Suprapubic skin (tissue), 4 donors: ENCODE data around the gene AGL. TPM values are rescaled to one million over a fixed set of nuclear protein-coding genes. Genes with fewer than 3 reads are reported as not detected.

Source experiments
- DNase-seq, 2 donors: peaks; one replicate each; pipeline ENCODE4 v3.0.0-alpha.2; 2019; ENCODE audit warnings: low spot score in 2 of 2
- H3K27ac ChIP-seq: fragments of 200-600 bp; sonication (generic); one replicate; pipeline ENCODE4 v1.5.1; 2019
- H3K27me3 ChIP-seq: fragments of 200-600 bp; sonication (generic); one replicate; pipeline ENCODE4 v1.5.1; 2019
- H3K36me3 ChIP-seq: fragments of 200-600 bp; sonication (generic); one replicate; pipeline ENCODE4 v1.5.1; 2019
- H3K4me1 ChIP-seq: fragments of 200-600 bp; sonication (generic); one replicate; pipeline ENCODE4 v1.5.1; 2019
- H3K4me3 ChIP-seq: fragments of 200-600 bp; sonication (generic); one replicate; pipeline ENCODE4 v1.5.1; 2019; ENCODE audit warnings: mild to moderate bottlenecking
- H3K9me3 ChIP-seq: fragments of 200-600 bp; sonication (generic); one replicate; pipeline ENCODE4 v1.5.1; 2019
- EP300 ChIP-seq: sonication (generic); formaldehyde crosslinking; IDR thresholded peaks from one replicate; pipeline ENCODE4 v1.6.1; 2017; ENCODE audit warnings: antibody characterized with exemption
- POLR2A ChIP-seq, 2 donors: fragments of 450-650 bp; IDR thresholded peaks; one replicate each; pipeline ENCODE4 v1.6.1; 2017; ENCODE audit warnings: antibody characterized with exemption in 2 of 2, mild to moderate bottlenecking in 2 of 2, moderate library complexity in 2 of 2
- POLR2AphosphoS5 ChIP-seq, 3 donors: sonication (generic); formaldehyde crosslinking; IDR thresholded peaks; one replicate each; pipeline ENCODE4 v1.6.1; 2017; ENCODE audit warnings: antibody characterized with exemption in 3 of 3
- WGBS: methylation state at CpG from one replicate; pipeline ENCODE4 v1.1.5; 2018; 5-methylcytosine and 5-hydroxymethylcytosine counted together
- total RNA-seq, 4 donors: library from RNA; depleted of rRNA; stranded (reverse); fragments of >200 nt; gene quantifications; one replicate each; pipeline ENCODE4 v1.1.0, GENCODE V29; 2016
- TF ChIP-seq, protein P1 (sequence below), 2 donors: fragments of 200-600 bp in 1 of 2; fragments of 450-650 bp in 1 of 2; sonication (generic) in 1 of 2; IDR thresholded peaks; one replicate each; pipeline ENCODE4 v1.5.1; 2016 to 2019; ENCODE audit warnings: antibody characterized with exemption in 2 of 2, mild to moderate bottlenecking in 1 of 2, moderate library complexity in 1 of 2

AGL gene
- total RNA-seq, 4 donors from 2014 or later, result 7.7 to 17.8 (median 13.8) TPM

DNA sequence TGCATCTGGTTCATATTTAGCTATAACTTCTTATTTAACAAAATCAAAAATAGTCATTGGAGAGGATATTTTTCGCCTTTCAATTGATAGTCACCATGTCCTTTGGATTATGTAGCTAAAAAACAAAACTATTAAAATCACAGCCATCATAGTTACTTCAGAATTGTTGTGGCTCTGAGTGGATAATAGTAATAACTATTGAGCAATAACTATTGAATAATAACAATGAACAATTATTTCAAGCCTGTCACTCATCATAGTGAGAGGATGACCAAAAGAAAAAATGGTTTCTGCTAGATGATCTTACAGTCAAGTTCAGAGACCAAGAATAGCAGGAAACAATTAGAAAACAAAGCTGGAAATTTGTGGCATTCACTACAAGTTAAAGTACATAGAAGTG lies 38.4 kb upstream of the AGL start:
- no peaks in the 10 kb centered on the region for H3K4me1 ChIP-seq
- no peaks in the 10 kb centered on the region for H3K27me3 ChIP-seq
- H3K36me3 ChIP-seq, result no peaks in the 10 kb centered on the region
- H3K9me3 ChIP-seq, result no peaks in the 10 kb centered on the region
- TF ChIP-seq POLR2A (IDR thresholded peaks at IDR 0.05) (no peak), EP300 (no peak), POLR2AphosphoS5 (IDR thresholded peaks at IDR 0.05) (no peak)
- TF ChIP-seq, protein P1, sequence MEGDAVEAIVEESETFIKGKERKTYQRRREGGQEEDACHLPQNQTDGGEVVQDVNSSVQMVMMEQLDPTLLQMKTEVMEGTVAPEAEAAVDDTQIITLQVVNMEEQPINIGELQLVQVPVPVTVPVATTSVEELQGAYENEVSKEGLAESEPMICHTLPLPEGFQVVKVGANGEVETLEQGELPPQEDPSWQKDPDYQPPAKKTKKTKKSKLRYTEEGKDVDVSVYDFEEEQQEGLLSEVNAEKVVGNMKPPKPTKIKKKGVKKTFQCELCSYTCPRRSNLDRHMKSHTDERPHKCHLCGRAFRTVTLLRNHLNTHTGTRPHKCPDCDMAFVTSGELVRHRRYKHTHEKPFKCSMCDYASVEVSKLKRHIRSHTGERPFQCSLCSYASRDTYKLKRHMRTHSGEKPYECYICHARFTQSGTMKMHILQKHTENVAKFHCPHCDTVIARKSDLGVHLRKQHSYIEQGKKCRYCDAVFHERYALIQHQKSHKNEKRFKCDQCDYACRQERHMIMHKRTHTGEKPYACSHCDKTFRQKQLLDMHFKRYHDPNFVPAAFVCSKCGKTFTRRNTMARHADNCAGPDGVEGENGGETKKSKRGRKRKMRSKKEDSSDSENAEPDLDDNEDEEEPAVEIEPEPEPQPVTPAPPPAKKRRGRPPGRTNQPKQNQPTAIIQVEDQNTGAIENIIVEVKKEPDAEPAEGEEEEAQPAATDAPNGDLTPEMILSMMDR (IDR thresholded peaks at IDR 0.05), result no peak
- no peak overlapping the region for H3K27ac ChIP-seq
- no peak for DNase-seq
- WGBS, result 92% methylated on average over 1 of the region's 1 CpG
- H3K4me3 ChIP-seq, result no peak overlapping the region

DNA sequence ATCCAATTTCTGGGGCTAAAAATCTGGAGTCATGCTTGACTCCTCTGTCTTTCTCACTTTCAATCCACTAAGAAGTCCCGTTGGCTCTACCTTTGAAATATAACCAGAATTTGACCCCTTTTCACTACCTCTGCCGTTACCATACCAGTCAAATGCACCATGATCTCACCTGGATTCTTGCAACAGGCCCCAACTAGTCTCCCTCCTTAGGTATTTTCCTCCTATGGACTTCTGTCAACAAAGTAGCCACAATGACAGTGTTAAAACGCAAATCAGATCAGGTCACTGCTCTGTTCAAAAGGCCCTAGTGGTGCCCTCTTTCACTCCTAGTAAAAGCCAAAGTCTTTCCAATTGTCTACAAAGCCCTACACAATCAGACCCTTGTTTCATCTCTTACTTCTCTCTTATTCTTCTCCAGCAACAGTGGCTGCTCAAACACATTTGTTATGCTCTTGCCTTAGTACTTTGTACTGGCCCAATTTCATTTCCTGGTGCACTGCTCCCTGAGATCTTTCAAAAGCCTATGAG lies 35.7 kb upstream of the AGL start:
- Histone ChIP-seq H3K4me1 (no peaks in the 10 kb centered on the region), H3K27ac (no peak overlapping the region), H3K27me3 (no peaks in the 10 kb centered on the region), H3K4me3 (no peak overlapping the region), H3K36me3 (no peaks in the 10 kb centered on the region), H3K9me3 (no peaks in the 10 kb centered on the region)
- DNase-seq, result no peak
- WGBS, result 69% methylated on average over 3 of the region's 3 CpGs
- TF ChIP-seq, protein P1 (IDR thresholded peaks at IDR 0.05), result no peak
- no peak for TF ChIP-seq EP300
- no peak for TF ChIP-seq POLR2AphosphoS5 (IDR thresholded peaks at IDR 0.05)

DNA sequence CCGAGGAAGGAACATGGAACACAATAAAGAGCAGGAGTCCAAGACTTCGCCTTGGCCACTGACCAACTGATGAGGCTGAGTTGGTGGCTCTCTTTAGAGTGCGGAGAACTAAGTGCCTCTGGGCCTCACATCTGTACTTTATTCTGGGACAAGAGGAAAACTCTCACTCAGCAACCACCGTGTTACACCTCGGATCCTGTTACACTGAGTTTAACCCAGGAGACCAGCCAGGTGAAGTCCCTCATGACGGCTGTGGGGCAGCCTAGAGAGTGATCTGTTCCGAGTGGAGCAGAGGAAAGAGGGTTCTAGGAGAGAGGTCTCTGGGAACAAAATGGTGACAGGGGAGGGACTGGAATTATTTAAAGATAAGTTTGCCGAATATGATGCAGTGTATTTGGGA lies 33.5 kb upstream of the AGL start:
- Histone ChIP-seq H3K4me3 (no peak overlapping the region), H3K27me3 (no peaks in the 10 kb centered on the region), H3K36me3 (no peaks in the 10 kb centered on the region), H3K27ac (no peak overlapping the region), H3K4me1 (no peaks in the 10 kb centered on the region), H3K9me3 (no peaks in the 10 kb centered on the region)
- TF ChIP-seq, protein P1 (IDR thresholded peaks at IDR 0.05), result no peak
- TF ChIP-seq EP300 (no peak), POLR2AphosphoS5 (IDR thresholded peaks at IDR 0.05) (no peak), POLR2A (IDR thresholded peaks at IDR 0.05) (no peak)
- DNase-seq, result no peak
- WGBS, result 78% methylated on average over 8 of the region's 8 CpGs

DNA sequence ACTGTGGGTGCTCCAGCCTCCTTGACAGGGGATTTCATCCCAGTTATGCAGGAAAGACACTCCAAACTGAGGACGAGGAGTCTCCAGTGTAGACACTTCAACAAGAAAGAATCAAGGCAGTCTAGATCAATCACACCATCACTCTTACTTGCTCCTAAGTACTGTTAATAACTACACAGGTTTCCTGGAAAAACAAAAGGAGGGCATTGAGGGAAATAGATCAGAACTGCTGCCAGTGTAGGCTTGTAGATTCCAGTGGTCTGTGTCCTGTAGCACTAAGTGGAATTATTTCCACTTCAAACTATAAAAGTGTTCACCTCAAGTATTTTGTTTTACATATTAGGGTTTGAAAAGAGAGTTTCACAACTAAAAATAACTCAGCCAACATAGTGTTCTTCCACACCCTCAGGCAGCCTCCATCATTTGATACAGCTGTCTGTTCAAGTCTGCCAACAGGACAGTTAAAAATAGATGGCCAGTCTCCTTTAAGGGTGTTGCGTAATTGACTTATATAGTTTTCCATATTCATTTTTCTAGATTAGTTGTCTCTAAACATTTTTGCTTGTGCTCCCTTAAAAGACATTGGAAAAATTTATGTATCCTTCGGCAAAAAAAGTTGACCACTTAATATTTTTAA lies 32.0 kb upstream of the AGL start:
- Histone ChIP-seq H3K27me3 (no peaks in the 10 kb centered on the region), H3K36me3 (no peaks in the 10 kb centered on the region), H3K4me1 (no peaks in the 10 kb centered on the region), H3K27ac (no peak overlapping the region), H3K9me3 (no peaks in the 10 kb centered on the region), H3K4me3 (no peak overlapping the region)
- TF ChIP-seq POLR2A (IDR thresholded peaks at IDR 0.05) (no peak), EP300 (no peak), POLR2AphosphoS5 (IDR thresholded peaks at IDR 0.05) (no peak)
- TF ChIP-seq, protein P1 (IDR thresholded peaks at IDR 0.05), result no peak
- 61% methylated on average over 3 of the region's 3 CpGs for WGBS
- DNase-seq, result no peak

DNA sequence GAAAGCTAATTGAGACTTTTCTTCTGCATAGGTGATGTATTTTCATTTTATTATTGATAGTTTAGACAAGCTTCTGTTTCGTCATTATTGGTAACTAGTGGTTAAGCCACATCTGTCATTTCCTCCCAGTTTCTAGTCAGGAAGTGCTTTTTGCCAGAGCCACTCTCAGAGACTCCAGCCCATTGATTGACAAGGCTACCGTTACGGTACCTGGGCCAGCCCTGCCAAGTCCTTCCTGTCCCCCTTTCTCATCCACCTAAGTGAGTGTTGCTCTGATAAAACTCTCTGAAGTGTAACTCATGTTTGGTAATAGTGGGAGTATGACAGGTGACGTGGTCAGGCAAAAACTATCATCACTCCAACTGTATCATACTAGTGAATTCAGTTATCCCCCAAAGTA lies 29.6 kb upstream of the AGL start:
- no peak for DNase-seq
- Histone ChIP-seq H3K9me3 (no peaks in the 10 kb centered on the region), H3K27ac (no peak overlapping the region), H3K36me3 (no peaks in the 10 kb centered on the region), H3K4me3 (no peak overlapping the region), H3K4me1 (no peaks in the 10 kb centered on the region), H3K27me3 (no peaks in the 10 kb centered on the region)
- no peak for TF ChIP-seq EP300
- no peak for TF ChIP-seq POLR2AphosphoS5 (IDR thresholded peaks at IDR 0.05)
- TF ChIP-seq POLR2A (IDR thresholded peaks at IDR 0.05), result no peak
- TF ChIP-seq, protein P1 (IDR thresholded peaks at IDR 0.05), result no peak
- 52% methylated on average over 4 of the region's 4 CpGs for WGBS
